GM23338 (cell line): ENCODE measurements around the gene NCF2. TPM values are rescaled to one million over a fixed set of nuclear protein-coding genes. Genes with fewer than 3 reads are reported as not detected.

Source experiments
- ATAC-seq: fragments of 200-7000 bp; cut with Tn5 transposase; 3 replicates; pipeline ENCODE4 v1.9.1; 2020
- DNase-seq: peaks from one replicate; pipeline ENCODE4 v3.0.0-alpha.2; 2015; ENCODE audit warnings: low spot score
- H2AFZ ChIP-seq: fragments of 200-600 bp; sonication (generic); 2 replicates; pipeline ENCODE4 v1.8.0; 2016; ENCODE audit warnings: antibody characterized with exemption, mild to moderate bottlenecking, moderate library complexity
- H3F3A ChIP-seq: fragments of 200-600 bp; sonication (generic); replicated peaks from 2 replicates; pipeline ENCODE4 v1.8.0; 2017; ENCODE audit warnings: antibody characterized with exemption, mixed run types, low read depth
- H3K27ac ChIP-seq: fragments of 200-600 bp; sonication (generic); 2 replicates; pipeline ENCODE4 v1.6.1; 2016; ENCODE audit warnings: low read depth
- H3K27me3 ChIP-seq: fragments of 200-600 bp; sonication (generic); 2 replicates; pipeline ENCODE4 v1.8.0; 2016; ENCODE audit warnings: mild to moderate bottlenecking, mixed run types, moderate library complexity; ENCODE audit not compliant: insufficient read depth
- H3K36me3 ChIP-seq: fragments of 200-600 bp; sonication (generic); 2 replicates; pipeline ENCODE4 v1.8.0; 2016; ENCODE audit warnings: mild to moderate bottlenecking; ENCODE audit not compliant: insufficient read depth
- H3K4me1 ChIP-seq: fragments of 200-600 bp; sonication (generic); 2 replicates; pipeline ENCODE4 v1.8.0; 2016; ENCODE audit warnings: mild to moderate bottlenecking, moderate library complexity; ENCODE audit not compliant: insufficient read depth
- H3K4me2 ChIP-seq: fragments of 200-600 bp; sonication (generic); 2 replicates; pipeline ENCODE4 v1.7.1; 2017; ENCODE audit warnings: mixed run types
- H3K4me3 ChIP-seq: fragments of 200-600 bp; sonication (generic); 2 replicates; pipeline ENCODE4 v1.6.1; 2016; ENCODE audit warnings: mixed run types
- H3K79me2 ChIP-seq: fragments of 200-600 bp; sonication (generic); replicated peaks from 2 replicates; pipeline ENCODE4 v1.8.0; 2017; ENCODE audit warnings: mild to moderate bottlenecking; ENCODE audit not compliant: insufficient read depth
- H3K9me2 ChIP-seq: fragments of 200-600 bp; sonication (generic); 2 replicates; pipeline ENCODE4 v1.8.0; 2017; ENCODE audit not compliant: insufficient read depth
- H4K20me1 ChIP-seq: fragments of 200-600 bp; sonication (generic); replicated peaks from 2 replicates; pipeline ENCODE4 v1.8.0; 2017; ENCODE audit warnings: mild to moderate bottlenecking; ENCODE audit not compliant: insufficient read depth
- H3K27ac Mint-ChIP-seq: 2 replicates; pipeline ENCODE4 v1.8.0; 2020; ENCODE audit warnings: inconsistent platforms, mild to moderate bottlenecking, moderate library complexity, mixed read lengths
- H3K27me3 Mint-ChIP-seq: 3 replicates; pipeline ENCODE4 v1.8.0; 2022; ENCODE audit warnings: low read depth, mild to moderate bottlenecking, moderate library complexity, mixed read lengths, inconsistent platforms; ENCODE audit not compliant: insufficient read depth, poor library complexity
- H3K36me3 Mint-ChIP-seq: 3 replicates; pipeline ENCODE4 v1.8.0; 2021; ENCODE audit warnings: low read depth, mild to moderate bottlenecking, inconsistent platforms, moderate library complexity, mixed read lengths
- H3K4me1 Mint-ChIP-seq: 3 replicates; pipeline ENCODE4 v1.8.0; 2020; ENCODE audit warnings: mild to moderate bottlenecking, inconsistent platforms, mixed read lengths
- H3K4me3 Mint-ChIP-seq: 3 replicates; pipeline ENCODE4 v1.8.0; 2021; ENCODE audit warnings: moderate library complexity, mild to moderate bottlenecking, inconsistent platforms, mixed read lengths
- H3K9me3 Mint-ChIP-seq: 3 replicates; pipeline ENCODE4 v1.8.0; 2020; ENCODE audit warnings: moderate library complexity, mild to moderate bottlenecking, inconsistent platforms, mixed read lengths
- CREB1 ChIP-seq: fragments of 250-450 bp; sonication (Bioruptor Pico); IDR thresholded peaks from 2 replicates; pipeline ENCODE4 v1.5.0; 2020; ENCODE audit warnings: low read depth, mild to moderate bottlenecking, moderate library complexity
- EZH2 ChIP-seq: fragments of 200-600 bp; sonication (generic); IDR thresholded peaks from one replicate; pipeline ENCODE4 v1.8.0; 2017; ENCODE audit warnings: antibody characterized with exemption, mild to moderate bottlenecking, low read depth; ENCODE audit not compliant: unreplicated experiment
- EZH2phosphoT487 ChIP-seq: fragments of 200-600 bp; sonication (generic); IDR thresholded peaks from one replicate; pipeline ENCODE4 v1.8.1; 2018; ENCODE audit warnings: antibody characterized with exemption; ENCODE audit not compliant: unreplicated experiment
- JUNB ChIP-seq: IDR thresholded peaks from one replicate; pipeline ENCODE4 v1.6.1; 2016; ENCODE audit warnings: antibody characterized with exemption; ENCODE audit not compliant: unreplicated experiment
- NANOG ChIP-seq: IDR thresholded peaks from 2 replicates; pipeline ENCODE4 v1.6.1; 2016; ENCODE audit warnings: antibody characterized with exemption, borderline replicate concordance
- POLR2AphosphoS5 ChIP-seq: IDR thresholded peaks from 2 replicates; pipeline ENCODE4 v1.6.1; 2016; ENCODE audit warnings: antibody characterized with exemption, low read depth
- ZNF114 ChIP-seq: fragments of 250-450 bp; sonication (Bioruptor Pico); IDR thresholded peaks from 2 replicates; pipeline ENCODE4 v1.5.0; 2020; ENCODE audit warnings: mild to moderate bottlenecking, moderate library complexity
- ZNF331 ChIP-seq: fragments of 250-450 bp; sonication (Bioruptor Pico); IDR thresholded peaks from 2 replicates; pipeline ENCODE4 v1.5.0; 2020; ENCODE audit warnings: low read depth, mild to moderate bottlenecking, moderate library complexity
- polyA plus RNA-seq: library from polyadenylated mRNA; unstranded; fragments of >200 nt; fragmentation: Nextera tagmentation; extraction: Ambion mirVana; gene quantifications from 2 replicates; pipeline ENCODE4 v1.2.1, GENCODE V29; 2016
- total RNA-seq: library from RNA; depleted of rRNA; stranded (reverse); fragments of >200 nt; shearing (Covaris generic); gene quantifications from 2 replicates; pipeline ENCODE4 v1.2.3, GENCODE V29; 2014
- TF ChIP-seq, protein P1 (sequence below): IDR thresholded peaks from 2 replicates; pipeline ENCODE4 v1.6.1; 2016; ENCODE audit warnings: antibody characterized with exemption
- TF ChIP-seq, protein P2 (sequence below): IDR thresholded peaks from one replicate; pipeline ENCODE4 v1.6.1; 2018; ENCODE audit warnings: antibody characterized with exemption; ENCODE audit not compliant: unreplicated experiment

The NCF2 gene
- total and polyA plus RNA-seq, 2 experiments from 2014 or later, result not detected

DNA sequence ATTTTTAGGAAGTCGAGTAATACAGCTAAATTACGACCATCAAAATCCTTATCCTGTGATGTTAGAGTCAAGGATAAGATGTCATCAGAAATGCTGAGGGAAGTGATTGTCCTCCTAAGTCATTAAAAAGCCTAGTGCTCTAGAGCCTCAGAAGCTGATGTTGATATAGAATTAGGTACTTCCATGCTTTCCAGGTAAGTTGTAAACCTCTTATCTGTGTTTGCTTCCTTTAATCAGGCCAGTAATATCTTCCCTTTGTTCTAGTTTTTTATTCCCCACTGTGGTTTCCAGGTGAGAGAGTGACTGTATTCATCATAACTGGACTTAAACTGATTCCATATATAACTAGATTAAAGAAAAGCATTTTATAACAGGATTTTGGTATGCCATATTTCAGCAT lies 73.5 kb downstream of the NCF2 start:
- no peaks in the 10 kb centered on the region for H3K27me3 ChIP-seq

DNA sequence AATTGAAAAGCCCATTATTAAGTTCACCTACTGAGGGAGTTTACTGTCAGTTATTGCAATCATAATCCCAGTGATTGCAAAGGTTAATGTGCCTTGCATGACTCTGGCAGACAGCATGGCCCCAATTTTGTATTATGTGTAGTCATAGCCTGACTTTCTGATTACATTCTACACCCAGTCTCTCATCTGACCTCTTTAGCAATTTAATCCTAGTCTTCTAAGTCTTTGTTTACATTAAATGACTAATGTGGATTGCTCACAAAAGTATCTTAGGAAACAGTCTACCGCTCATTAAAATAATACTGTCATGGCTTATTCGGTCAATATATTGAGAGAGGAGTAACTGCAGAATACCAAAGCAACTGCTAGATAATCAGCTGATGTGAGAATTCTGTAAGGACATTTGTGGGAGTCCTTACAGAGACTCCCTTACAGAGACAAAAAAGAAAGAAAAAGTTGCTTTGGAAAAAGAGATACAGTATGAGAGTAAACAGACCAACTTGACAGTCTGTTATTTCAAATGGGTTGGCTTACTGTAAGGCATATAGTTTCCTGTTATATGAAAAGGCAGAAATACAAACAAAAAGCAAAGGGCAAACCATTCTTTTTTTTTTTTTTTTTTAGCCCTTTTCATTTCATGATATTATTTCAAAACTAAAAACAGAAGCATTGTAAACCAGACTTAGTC lies 75.1 kb downstream of the NCF2 start:
- no peak overlapping the region for H3K4me3 ChIP-seq
- TF ChIP-seq EZH2 (no peak), ZNF114 (CRISPR knock-in tag) (no peak), ZNF331 (no peak), EZH2phosphoT487 (no peak), NANOG (no peak), CREB1 (no peak)
- TF ChIP-seq, protein P1, sequence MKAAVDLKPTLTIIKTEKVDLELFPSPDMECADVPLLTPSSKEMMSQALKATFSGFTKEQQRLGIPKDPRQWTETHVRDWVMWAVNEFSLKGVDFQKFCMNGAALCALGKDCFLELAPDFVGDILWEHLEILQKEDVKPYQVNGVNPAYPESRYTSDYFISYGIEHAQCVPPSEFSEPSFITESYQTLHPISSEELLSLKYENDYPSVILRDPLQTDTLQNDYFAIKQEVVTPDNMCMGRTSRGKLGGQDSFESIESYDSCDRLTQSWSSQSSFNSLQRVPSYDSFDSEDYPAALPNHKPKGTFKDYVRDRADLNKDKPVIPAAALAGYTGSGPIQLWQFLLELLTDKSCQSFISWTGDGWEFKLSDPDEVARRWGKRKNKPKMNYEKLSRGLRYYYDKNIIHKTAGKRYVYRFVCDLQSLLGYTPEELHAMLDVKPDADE, result no peak

More for the DNA sequence above, 73.5 kb downstream of the NCF2 start:
- Histone ChIP-seq H2AFZ (no peak overlapping the region), H3F3A (no peaks in the 10 kb centered on the region), H3K36me3 (peaks cover 10% of the 10 kb centered on the region; the same call in 1 of the 2 replicates), H4K20me1 (no peaks in the 10 kb centered on the region; the same call in 1 of the 2 replicates), H3K4me1 (peaks cover 13% of the 10 kb centered on the region), H3K27ac (no peak overlapping the region), H3K9me2 (no peaks in the 10 kb centered on the region), H3K79me2 (peaks cover 18% of the 10 kb centered on the region), H3K4me2 (no peak overlapping the region), H3K4me3 (no peak overlapping the region)
- Mint-ChIP-seq H3K9me3 (no peaks in the 10 kb centered on the region), H3K27me3 (peaks cover 2% of the 10 kb centered on the region), H3K4me3 (no peak overlapping the region), H3K27ac (no peak overlapping the region), H3K36me3 (peaks cover 30% of the 10 kb centered on the region), H3K4me1 (peaks cover 7% of the 10 kb centered on the region; the same call in 2 of the 3 replicates)
- TF ChIP-seq JUNB, result no peak
- TF ChIP-seq, protein P2, sequence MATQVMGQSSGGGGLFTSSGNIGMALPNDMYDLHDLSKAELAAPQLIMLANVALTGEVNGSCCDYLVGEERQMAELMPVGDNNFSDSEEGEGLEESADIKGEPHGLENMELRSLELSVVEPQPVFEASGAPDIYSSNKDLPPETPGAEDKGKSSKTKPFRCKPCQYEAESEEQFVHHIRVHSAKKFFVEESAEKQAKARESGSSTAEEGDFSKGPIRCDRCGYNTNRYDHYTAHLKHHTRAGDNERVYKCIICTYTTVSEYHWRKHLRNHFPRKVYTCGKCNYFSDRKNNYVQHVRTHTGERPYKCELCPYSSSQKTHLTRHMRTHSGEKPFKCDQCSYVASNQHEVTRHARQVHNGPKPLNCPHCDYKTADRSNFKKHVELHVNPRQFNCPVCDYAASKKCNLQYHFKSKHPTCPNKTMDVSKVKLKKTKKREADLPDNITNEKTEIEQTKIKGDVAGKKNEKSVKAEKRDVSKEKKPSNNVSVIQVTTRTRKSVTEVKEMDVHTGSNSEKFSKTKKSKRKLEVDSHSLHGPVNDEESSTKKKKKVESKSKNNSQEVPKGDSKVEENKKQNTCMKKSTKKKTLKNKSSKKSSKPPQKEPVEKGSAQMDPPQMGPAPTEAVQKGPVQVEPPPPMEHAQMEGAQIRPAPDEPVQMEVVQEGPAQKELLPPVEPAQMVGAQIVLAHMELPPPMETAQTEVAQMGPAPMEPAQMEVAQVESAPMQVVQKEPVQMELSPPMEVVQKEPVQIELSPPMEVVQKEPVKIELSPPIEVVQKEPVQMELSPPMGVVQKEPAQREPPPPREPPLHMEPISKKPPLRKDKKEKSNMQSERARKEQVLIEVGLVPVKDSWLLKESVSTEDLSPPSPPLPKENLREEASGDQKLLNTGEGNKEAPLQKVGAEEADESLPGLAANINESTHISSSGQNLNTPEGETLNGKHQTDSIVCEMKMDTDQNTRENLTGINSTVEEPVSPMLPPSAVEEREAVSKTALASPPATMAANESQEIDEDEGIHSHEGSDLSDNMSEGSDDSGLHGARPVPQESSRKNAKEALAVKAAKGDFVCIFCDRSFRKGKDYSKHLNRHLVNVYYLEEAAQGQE, result no peak
- TF ChIP-seq NANOG, result no peak
- TF ChIP-seq CREB1, result no peak
- no peak for TF ChIP-seq POLR2AphosphoS5
- no peak for DNase-seq
- no peak for ATAC-seq

More for the DNA sequence above, 75.1 kb downstream of the NCF2 start:
- no peak overlapping the region for H3K4me3 Mint-ChIP-seq
- DNase-seq, result no peak
- Histone ChIP-seq H3K4me2 (0 out of 2 replicates have a peak overlapping the region, but pooled peaks have one; percentile 9), H3F3A (no peaks in the 10 kb centered on the region), H4K20me1 (no peaks in the 10 kb centered on the region; the same call in none of the 2 replicates), H3K79me2 (peaks cover 31% of the 10 kb centered on the region), H3K4me1 (peaks cover 22% of the 10 kb centered on the region), H3K27ac (no peak overlapping the region), H2AFZ (no peak overlapping the region), H3K9me2 (no peaks in the 10 kb centered on the region), H3K36me3 (peaks cover 7% of the 10 kb centered on the region; the same call in 1 of the 2 replicates), H3K27me3 (no peaks in the 10 kb centered on the region)
- ATAC-seq, result no peak
- peaks cover 14% of the 10 kb centered on the region for H3K4me1 Mint-ChIP-seq
- H3K36me3 Mint-ChIP-seq, result peaks cover 20% of the 10 kb centered on the region
- no peaks in the 10 kb centered on the region for H3K9me3 Mint-ChIP-seq
- H3K27me3 Mint-ChIP-seq, result peaks cover 2% of the 10 kb centered on the region
- no peak overlapping the region for H3K27ac Mint-ChIP-seq
